Ishikawa (cell line): ENCODE results near the gene ABCA2.

Experiments used
- CEBPB ChIP-seq: IDR thresholded peaks from 2 replicates; pipeline ENCODE4 v1.6.1; 2012
- CREB1 ChIP-seq: IDR thresholded peaks from 2 replicates; pipeline ENCODE4 v1.6.1; 2012; ENCODE audit warnings: low read depth
- EGR1 ChIP-seq: IDR thresholded peaks from 2 replicates; pipeline ENCODE4 v1.6.1; 2012
- EP300 ChIP-seq: IDR thresholded peaks from 2 replicates; pipeline ENCODE4 v1.6.1; 2012; ENCODE audit warnings: borderline replicate concordance
- FOXM1 ChIP-seq: IDR thresholded peaks from 2 replicates; pipeline ENCODE4 v1.6.1; 2012; ENCODE audit warnings: low read depth, borderline replicate concordance
- MAX ChIP-seq: IDR thresholded peaks from 2 replicates; pipeline ENCODE4 v1.6.1; 2012
- NFIC ChIP-seq: IDR thresholded peaks from 2 replicates; pipeline ENCODE4 v1.6.1; 2012
- RAD21 ChIP-seq: IDR thresholded peaks from 2 replicates; pipeline ENCODE4 v1.6.1; 2012; ENCODE audit warnings: low read depth
- REST ChIP-seq: IDR thresholded peaks from 2 replicates; pipeline ENCODE4 v1.6.1; 2012; ENCODE audit warnings: low read depth, mild to moderate bottlenecking
- TAF1 ChIP-seq: IDR thresholded peaks from 2 replicates; pipeline ENCODE4 v1.6.1; 2012; ENCODE audit warnings: low read depth, mild to moderate bottlenecking
- TCF12 ChIP-seq: IDR thresholded peaks from 2 replicates; pipeline ENCODE4 v1.6.1; 2012; ENCODE audit warnings: low read depth
- TEAD4 ChIP-seq: IDR thresholded peaks from 2 replicates; pipeline ENCODE4 v1.6.1; 2012
- USF1 ChIP-seq: IDR thresholded peaks from 2 replicates; pipeline ENCODE4 v1.6.1; 2012
- YY1 ChIP-seq: IDR thresholded peaks from 2 replicates; pipeline ENCODE4 v1.6.1; 2012; ENCODE audit warnings: low read depth
- ZBTB7A ChIP-seq: IDR thresholded peaks from 2 replicates; pipeline ENCODE4 v1.6.1; 2012; ENCODE audit warnings: low read depth

The ABCA2 gene

GRCh38 chr9:137004285-137004684 lies 23.8 kb downstream of the ABCA2 start:
- TF ChIP-seq MAX (0 out of 2 replicates have a peak, but pooled peaks have one; percentile 25), RAD21 (peak; percentile 45)

- TF ChIP-seq EP300 (no peak), TEAD4 (no peak), REST (no peak), CREB1 (no peak), CEBPB (no peak), TAF1 (no peak), EGR1 (no peak), NFIC (no peak), USF1 (no peak)
Measured at GRCh38 chr9:137002646-137003041, 25.4 kb downstream of the ABCA2 start.

- TF ChIP-seq REST (no peak), USF1 (no peak), ZBTB7A (no peak), EGR1 (no peak), NFIC (no peak), FOXM1 (no peak), TCF12 (no peak), TEAD4 (no peak), CEBPB (no peak), MAX (no peak), RAD21 (no peak), YY1 (no peak), EP300 (no peak), TAF1 (no peak), CREB1 (no peak)
Measured at GRCh38 chr9:137001857-137002645, 26.0 kb downstream of the ABCA2 start.

- no peak for TF ChIP-seq USF1
- no peak for TF ChIP-seq NFIC
Measured at GRCh38 chr9:137000177-137000930, 27.7 kb downstream of the ABCA2 start.

- no peak for TF ChIP-seq EP300
- TF ChIP-seq TCF12, result no peak
- TF ChIP-seq YY1, result no peak
- TF ChIP-seq NFIC, result no peak
- no peak for TF ChIP-seq CEBPB
- TF ChIP-seq CREB1, result no peak
- no peak for TF ChIP-seq RAD21
- no peak for TF ChIP-seq ZBTB7A
- no peak for TF ChIP-seq FOXM1
- TF ChIP-seq TEAD4, result no peak
- no peak for TF ChIP-seq MAX
- TF ChIP-seq USF1, result no peak
- no peak for TF ChIP-seq TAF1
- TF ChIP-seq EGR1, result no peak
- no peak for TF ChIP-seq REST
Measured at GRCh38 chr9:136997830-136998234, 30.2 kb downstream of the ABCA2 start.
